Endothelial cell of umbilical vein (primary cell): ENCODE data around the gene NFKB2. TPM values are rescaled to one million over a fixed set of nuclear protein-coding genes. Genes with fewer than 3 reads are reported as not detected.

Experiments used
- BruUV-seq: library from RNA; stranded (reverse); fragments of 400-500 nt; replicated peaks from 2 replicates; lab custom pipeline; 2021; lab: Mats Ljungman, UMichigan
- CTCF ChIA-PET: fragments of 300-600, 350-600 bp; sonication (Branson Sonifier 250); formaldehyde crosslinking; loops from one replicate; lab custom pipeline; 2021; ENCODE audit warnings: antibody characterized with exemption, inconsistent platforms; lab: Charles Lee
- POLR2A ChIA-PET: fragments of 300-600, 350-600 bp; sonication (Branson Sonifier 250); formaldehyde crosslinking; loops from one replicate; lab custom pipeline; 2021; ENCODE audit warnings: antibody characterized with exemption, inconsistent platforms; lab: Charles Lee
- DNase-seq: peaks from one replicate; pipeline ENCODE4 v3.0.0-alpha.2; 2011; ENCODE audit warnings: low read depth, low spot score
- FAIRE-seq: peaks from 2 replicates; lab custom pipeline; 2011; peaks lifted over from hg19 to GRCh38; lab: Jason Lieb, UNC
- H2AFZ ChIP-seq: 2 replicates; pipeline ENCODE4 v1.6.0; 2012; ENCODE audit warnings: low read depth, low read length, control low read depth, inconsistent platforms
- H3K27ac ChIP-seq: 2 replicates; pipeline ENCODE4 v1.5.1; 2011; ENCODE audit warnings: low read depth, mild to moderate bottlenecking, control low read depth, low read length, moderate library complexity; ENCODE audit not compliant: insufficient read depth
- H3K27me3 ChIP-seq, 2 experiments: 2 replicates each; pipeline versions ENCODE4 v1.6.0 to v1.6.1; 2011; ENCODE audit warnings: low read length in 2 of 2, mixed read lengths in 1 of 2; ENCODE audit not compliant: control insufficient read depth in 2 of 2, insufficient read depth in 2 of 2
- H3K36me3 ChIP-seq, 2 experiments: 2 replicates in 1 of 2; 3 replicates in 1 of 2; pipeline ENCODE4 v1.5.1; 2011; ENCODE audit warnings: low read length in 2 of 2, mild to moderate bottlenecking in 1 of 2, moderate library complexity in 1 of 2; ENCODE audit not compliant: control insufficient read depth in 2 of 2, insufficient read depth in 2 of 2; ENCODE audit errors: extremely low read depth in 1 of 2
- H3K4me1 ChIP-seq: 3 replicates; pipeline ENCODE4 v1.5.1; 2011; ENCODE audit warnings: mild to moderate bottlenecking, low read length; ENCODE audit not compliant: control insufficient read depth, insufficient read depth; ENCODE audit errors: extremely low read depth
- H3K4me2 ChIP-seq: 2 replicates; pipeline ENCODE4 v1.6.1; 2011; ENCODE audit warnings: low read length, control low read depth, mixed read lengths; ENCODE audit not compliant: insufficient read depth
- H3K4me3 ChIP-seq, 3 experiments: fragments of 200-600 bp in 1 of 3; sonication (generic), shearing (Covaris generic) in 1 of 3; replicated peaks in 1 of 3; 2 replicates each; pipeline ENCODE4 v1.5.1; 2011 to 2016; ENCODE audit warnings: control low read depth in 3 of 3, low read length in 3 of 3, mild to moderate bottlenecking in 2 of 3, inconsistent platforms in 1 of 3, low read depth in 1 of 3, moderate library complexity in 1 of 3; ENCODE audit not compliant: insufficient read depth in 1 of 3
- H3K79me2 ChIP-seq: 2 replicates; pipeline ENCODE4 v1.6.0; 2012; ENCODE audit warnings: low read length, inconsistent platforms; ENCODE audit not compliant: control insufficient read depth, insufficient read depth
- H3K9ac ChIP-seq: replicated peaks from 2 replicates; pipeline ENCODE3; 2011; ENCODE audit warnings: low read length, control low read depth; ENCODE audit not compliant: insufficient read depth; ENCODE audit errors: extremely low read depth
- H3K9me1 ChIP-seq: replicated peaks from 3 replicates; pipeline ENCODE4 v1.6.0; 2011; ENCODE audit warnings: mild to moderate bottlenecking, low read length; ENCODE audit not compliant: control insufficient read depth, insufficient read depth; ENCODE audit errors: extremely low read depth
- H3K9me3 ChIP-seq: replicated peaks from 2 replicates; pipeline ENCODE4 v1.5.1; 2012; ENCODE audit warnings: low read length, inconsistent platforms; ENCODE audit not compliant: control insufficient read depth, insufficient read depth
- H4K20me1 ChIP-seq: replicated peaks from 2 replicates; pipeline ENCODE3; 2011; ENCODE audit warnings: mild to moderate bottlenecking, low read length; ENCODE audit not compliant: control insufficient read depth, insufficient read depth; ENCODE audit errors: extremely low read depth
- CTCF ChIP-seq, 2 donors: IDR thresholded peaks; 1 replicate in 1 of 2; 2 replicates in 1 of 2; pipeline ENCODE4 v1.5.1; 2011; ENCODE audit warnings: low read length in 2 of 2, mild to moderate bottlenecking in 2 of 2, moderate library complexity in 2 of 2, control low read depth in 1 of 2, inconsistent platforms in 1 of 2, low read depth in 1 of 2; ENCODE audit not compliant: insufficient read depth in 1 of 2; ENCODE audit errors: extremely low read depth in 1 of 2
- EZH2 ChIP-seq: IDR thresholded peaks from 2 replicates; pipeline ENCODE4 v1.6.1; 2012; ENCODE audit warnings: borderline replicate concordance, low read depth, mild to moderate bottlenecking, moderate library complexity, low read length, inconsistent platforms; ENCODE audit not compliant: severe bottlenecking
- FOS ChIP-seq: IDR thresholded peaks from 2 replicates; pipeline ENCODE4 v1.6.1; 2011; ENCODE audit warnings: mild to moderate bottlenecking, low read length, moderate library complexity, borderline replicate concordance; ENCODE audit not compliant: insufficient read depth
- GATA2 ChIP-seq: IDR thresholded peaks from 2 replicates; pipeline ENCODE4 v1.7.0; 2011; ENCODE audit warnings: low read depth, mild to moderate bottlenecking, moderate library complexity, mixed read lengths, low read length; ENCODE audit not compliant: insufficient read length, insufficient read depth
- JUN ChIP-seq: IDR thresholded peaks from 2 replicates; pipeline ENCODE4 v1.6.1; 2011; ENCODE audit warnings: borderline replicate concordance, low read depth; ENCODE audit not compliant: insufficient read length, insufficient read depth
- MYC ChIP-seq: IDR thresholded peaks from one replicate; pipeline ENCODE4 v1.6.1; 2011; ENCODE audit warnings: mild to moderate bottlenecking, low read depth, low read length
- POLR2A ChIP-seq: IDR thresholded peaks from 2 replicates; pipeline ENCODE4 v1.6.1; 2012; ENCODE audit warnings: low read depth, mild to moderate bottlenecking, control low read depth, low read length
- POLR2AphosphoS5 ChIP-seq: IDR thresholded peaks from 2 replicates; pipeline ENCODE4 v1.6.1; 2012; ENCODE audit warnings: low read depth, mild to moderate bottlenecking, control low read depth, low read length, moderate library complexity; ENCODE audit not compliant: insufficient read depth
- dilution Hi-C: fragments of 300-500 bp; cut with MboI; formaldehyde crosslinking; loops from one replicate; pipeline ENCODE4 v1.15.0; 2019; ENCODE audit warnings: low sequenced_read_pairs; ENCODE audit not compliant: extremely low pct_ligation_motif_present
- intact Hi-C: fragments of 100-400 bp; cut with micrococcal nuclease; formaldehyde crosslinking; loops from one replicate; pipeline ENCODE4 v1.10.0; 2022
- polyA plus RNA-seq, 4 experiments: library from polyadenylated mRNA; depleted of rRNA in 3 of 4; stranded (reverse) in 3 of 4; unstranded in 1 of 4; fragments of >200 nt; gene quantifications; 2 replicates each; pipeline versions ENCODE4 v1.2.1 to v1.2.3, GENCODE V29; 2011 to 2012; ENCODE audit warnings: missing spikeins in 1 of 4
- total RNA-seq: library from RNA; stranded (reverse); gene quantifications from 2 replicates; pipeline ENCODE4 v1.2.3, GENCODE V29; 2021
- TF ChIP-seq, protein P1 (sequence below): IDR thresholded peaks from 2 replicates; pipeline ENCODE4 v1.6.1; 2011; ENCODE audit not compliant: insufficient read depth, insufficient read length

NFKB2 gene
- total and polyA plus RNA-seq, 2 donors (not counting 3 experiments of a cell fraction or from before 2014, with no cell fraction given), result 21.0 to 25.6 TPM

GRCh38 chr10:102450374-102451104, 55.0 kb downstream of the NFKB2 start:
- peak; percentile 70 for DNase-seq
- peak; percentile 71 for FAIRE-seq
- Histone ChIP-seq H3K9ac (peak overlapping the region; percentile 64), H3K4me2 (peak overlapping the region; percentile 97), H3K9me3 (no peaks in the 10 kb centered on the region), H3K27me3 (no peaks in the 10 kb centered on the region), H3K9me1 (no peaks in the 10 kb centered on the region), H3K4me3 (peak overlapping the region; percentile 61 to 81 (median 69)), H3K79me2 (no peaks in the 10 kb centered on the region), H4K20me1 (no peaks in the 10 kb centered on the region), H3K36me3 (no peaks in the 10 kb centered on the region), H2AFZ (peak overlapping the region; percentile 98), H3K4me1 (peaks cover 3% of the 10 kb centered on the region), H3K27ac (no peak overlapping the region)
- BruUV-seq, result no TSS peak
- TF ChIP-seq CTCF (IDR thresholded peaks at IDR 0.05; ENCODE audit: extremely low read depth in 1 of 2, insufficient read depth in 1 of 2, low read depth in 1 of 2, low read length in 2 of 2) (no peak), POLR2A (peak; percentile 79), EZH2 (no peak), MYC (peak; percentile 13), POLR2AphosphoS5 (peak; percentile 93), JUN (no peak), FOS (no peak), GATA2 (no peak)
- TF ChIP-seq, protein P1, sequence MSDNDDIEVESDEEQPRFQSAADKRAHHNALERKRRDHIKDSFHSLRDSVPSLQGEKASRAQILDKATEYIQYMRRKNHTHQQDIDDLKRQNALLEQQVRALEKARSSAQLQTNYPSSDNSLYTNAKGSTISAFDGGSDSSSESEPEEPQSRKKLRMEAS, result peak; percentile 38
- intact Hi-C loops (loop anchor here (1.0 kb wide), 1 partner anchor 29 kb away; no protein-coding TSS in a partner anchor), dilution Hi-C loops (no loop called here)
- ChIA-PET CTCF (interaction anchor here (0.7 to 2.9 kb wide), 7 partner anchors 11 to 281 kb away, joined by 3 to 17 read pairs (median 5); partner anchors contain the start of gene CUEDC2), POLR2A (no interaction called here)
